WTC11 (cell line): ENCODE results near the gene NOL12. TPM values are rescaled to one million over a fixed set of nuclear protein-coding genes. Genes with fewer than 3 reads are reported as not detected.

Experiments used
- ATAC-seq: fragments of 200-7000 bp; cut with Tn5 transposase; 2 replicates; pipeline ENCODE4 v1.10.0; 2021; ENCODE audit warnings: mild to moderate bottlenecking, moderate library complexity
- CTCF ChIA-PET: fragments of 300-600 bp; sonication (Branson Sonifier 250); formaldehyde crosslinking; loops from one replicate; lab custom pipeline; 2021; ENCODE audit warnings: antibody characterized with exemption; lab: Charles Lee
- POLR2A ChIA-PET: fragments of 350-600 bp; sonication (Branson Sonifier 250); formaldehyde crosslinking; loops from one replicate; lab custom pipeline; 2021; ENCODE audit warnings: antibody characterized with exemption; lab: Charles Lee
- DNase-seq: peaks from one replicate; pipeline ENCODE4 v3.0.0; 2021; ENCODE audit warnings: low spot score
- H3K27ac Mint-ChIP-seq: 2 replicates; pipeline ENCODE4 v1.8.0; 2021; ENCODE audit warnings: mixed read lengths
- H3K27me3 Mint-ChIP-seq: 2 replicates; pipeline ENCODE4 v1.8.0; 2021; ENCODE audit warnings: low read depth, mild to moderate bottlenecking, moderate library complexity, mixed read lengths
- H3K36me3 Mint-ChIP-seq: 2 replicates; pipeline ENCODE4 v1.8.0; 2021; ENCODE audit warnings: mixed read lengths
- H3K4me1 Mint-ChIP-seq: 2 replicates; pipeline ENCODE4 v1.8.0; 2022; ENCODE audit warnings: mixed read lengths
- H3K4me3 Mint-ChIP-seq: 2 replicates; pipeline ENCODE4 v1.8.0; 2021; ENCODE audit warnings: mild to moderate bottlenecking, moderate library complexity, mixed read lengths
- H3K9me3 Mint-ChIP-seq: 2 replicates; pipeline ENCODE4 v1.8.0; 2021; ENCODE audit warnings: mixed read lengths
- HMGXB4 ChIP-seq: sonication (generic); formaldehyde crosslinking; IDR thresholded peaks from 2 replicates; pipeline ENCODE4 v1.8.1; 2023; ENCODE audit warnings: mild to moderate bottlenecking, moderate library complexity, missing genetic modification reagents
- IRF2 ChIP-seq: sonication (generic); formaldehyde crosslinking; IDR thresholded peaks from 2 replicates; pipeline ENCODE4 v1.8.0; 2022; ENCODE audit warnings: low read depth, missing genetic modification reagents, borderline replicate concordance
- KAT7 ChIP-seq: sonication (generic); formaldehyde crosslinking; IDR thresholded peaks from 2 replicates; pipeline ENCODE4 v1.8.1; 2023; ENCODE audit warnings: missing genetic modification reagents, mild to moderate bottlenecking, borderline replicate concordance
- SMAD4 ChIP-seq: sonication (generic); formaldehyde crosslinking; IDR thresholded peaks from 2 replicates; pipeline ENCODE4 v1.8.0; 2022; ENCODE audit warnings: mild to moderate bottlenecking, missing genetic modification reagents
- ZBTB43 ChIP-seq: sonication (generic); formaldehyde crosslinking; IDR thresholded peaks from 2 replicates; pipeline ENCODE4 v1.8.1; 2023; ENCODE audit warnings: mild to moderate bottlenecking, missing genetic modification reagents
- ZMAT4 ChIP-seq: fragments of 250-450 bp; sonication (Bioruptor Pico); IDR thresholded peaks from 2 replicates; pipeline ENCODE4 v1.9.0; 2021; ENCODE audit warnings: mild to moderate bottlenecking
- ZNF121 ChIP-seq: sonication (generic); formaldehyde crosslinking; IDR thresholded peaks from 2 replicates; pipeline ENCODE4 v1.8.0; 2023; ENCODE audit warnings: missing genetic modification reagents
- ZNF138 ChIP-seq: sonication (generic); formaldehyde crosslinking; conservative IDR thresholded peaks from 2 replicates; pipeline ENCODE4 v1.8.1; 2022; ENCODE audit warnings: mild to moderate bottlenecking, moderate library complexity, missing genetic modification reagents
- ZNF219 ChIP-seq: sonication (generic); formaldehyde crosslinking; IDR thresholded peaks from 2 replicates; pipeline ENCODE4 v1.8.0; 2023; ENCODE audit warnings: missing genetic modification reagents, mild to moderate bottlenecking, borderline replicate concordance
- ZNF423 ChIP-seq: fragments of 250-450 bp; sonication (Bioruptor Pico); IDR thresholded peaks from 2 replicates; pipeline ENCODE4 v2.1.2; 2022; ENCODE audit warnings: mild to moderate bottlenecking, moderate library complexity
- total RNA-seq: library from RNA; stranded (reverse); gene quantifications from 3 replicates; pipeline ENCODE4 v1.2.3, GENCODE V29; 2021
- TF ChIP-seq, protein P1 (sequence below): fragments of 250-450 bp; sonication (Bioruptor Pico); IDR thresholded peaks from 2 replicates; pipeline ENCODE4 v1.9.0; 2021; ENCODE audit warnings: mild to moderate bottlenecking, borderline replicate concordance
- TF ChIP-seq, protein P2 (sequence below): sonication (generic); formaldehyde crosslinking; conservative IDR thresholded peaks from 2 replicates; pipeline ENCODE4 v1.8.1; 2023; ENCODE audit warnings: mild to moderate bottlenecking, low read depth, missing genetic modification reagents, moderate library complexity
- TF ChIP-seq, protein P3 (sequence below): sonication (generic); formaldehyde crosslinking; IDR thresholded peaks from 2 replicates; pipeline ENCODE4 v1.8.0; 2022; ENCODE audit warnings: mild to moderate bottlenecking, missing genetic modification reagents

NOL12 gene
- total RNA-seq, 1 experiment from 2014 or later: 24.9 TPM

DNA sequence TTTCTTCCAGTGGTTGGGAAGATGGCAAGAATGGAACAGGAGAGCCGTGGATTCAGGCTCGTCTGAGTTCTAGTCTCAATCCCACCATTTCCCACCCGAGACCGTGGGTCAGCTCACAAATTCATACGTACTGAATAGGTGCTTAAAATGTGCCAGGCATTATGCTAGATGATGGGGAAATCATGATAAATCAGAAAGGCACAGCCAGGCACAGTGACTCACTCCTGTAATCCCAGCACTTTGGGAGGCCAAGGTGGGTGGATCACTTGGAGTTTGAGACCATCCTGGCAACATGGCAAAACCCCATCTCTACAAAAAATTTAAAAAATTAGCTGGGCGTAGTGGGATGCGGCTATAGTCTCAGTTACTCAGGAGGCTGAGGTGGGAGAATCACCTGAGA, 17.8 kb downstream of the NOL12 start:
- peaks cover 64% of the 10 kb centered on the region for H3K36me3 Mint-ChIP-seq
- H3K4me3 Mint-ChIP-seq: no peak overlapping the region
- no peak overlapping the region for H3K27ac Mint-ChIP-seq
- H3K27me3 Mint-ChIP-seq: no peaks in the 10 kb centered on the region
- no peaks in the 10 kb centered on the region for H3K4me1 Mint-ChIP-seq
- POLR2A ChIA-PET: interaction anchor here (0.7 kb wide), 2 partner anchors 569 to 614 kb away, joined by 3 read pairs; partner anchors contain the start of gene TMEM184B
- DNase-seq (no peak), ATAC-seq (no peak)
- no peaks in the 10 kb centered on the region for H3K9me3 Mint-ChIP-seq
- TF ChIP-seq, protein P1, sequence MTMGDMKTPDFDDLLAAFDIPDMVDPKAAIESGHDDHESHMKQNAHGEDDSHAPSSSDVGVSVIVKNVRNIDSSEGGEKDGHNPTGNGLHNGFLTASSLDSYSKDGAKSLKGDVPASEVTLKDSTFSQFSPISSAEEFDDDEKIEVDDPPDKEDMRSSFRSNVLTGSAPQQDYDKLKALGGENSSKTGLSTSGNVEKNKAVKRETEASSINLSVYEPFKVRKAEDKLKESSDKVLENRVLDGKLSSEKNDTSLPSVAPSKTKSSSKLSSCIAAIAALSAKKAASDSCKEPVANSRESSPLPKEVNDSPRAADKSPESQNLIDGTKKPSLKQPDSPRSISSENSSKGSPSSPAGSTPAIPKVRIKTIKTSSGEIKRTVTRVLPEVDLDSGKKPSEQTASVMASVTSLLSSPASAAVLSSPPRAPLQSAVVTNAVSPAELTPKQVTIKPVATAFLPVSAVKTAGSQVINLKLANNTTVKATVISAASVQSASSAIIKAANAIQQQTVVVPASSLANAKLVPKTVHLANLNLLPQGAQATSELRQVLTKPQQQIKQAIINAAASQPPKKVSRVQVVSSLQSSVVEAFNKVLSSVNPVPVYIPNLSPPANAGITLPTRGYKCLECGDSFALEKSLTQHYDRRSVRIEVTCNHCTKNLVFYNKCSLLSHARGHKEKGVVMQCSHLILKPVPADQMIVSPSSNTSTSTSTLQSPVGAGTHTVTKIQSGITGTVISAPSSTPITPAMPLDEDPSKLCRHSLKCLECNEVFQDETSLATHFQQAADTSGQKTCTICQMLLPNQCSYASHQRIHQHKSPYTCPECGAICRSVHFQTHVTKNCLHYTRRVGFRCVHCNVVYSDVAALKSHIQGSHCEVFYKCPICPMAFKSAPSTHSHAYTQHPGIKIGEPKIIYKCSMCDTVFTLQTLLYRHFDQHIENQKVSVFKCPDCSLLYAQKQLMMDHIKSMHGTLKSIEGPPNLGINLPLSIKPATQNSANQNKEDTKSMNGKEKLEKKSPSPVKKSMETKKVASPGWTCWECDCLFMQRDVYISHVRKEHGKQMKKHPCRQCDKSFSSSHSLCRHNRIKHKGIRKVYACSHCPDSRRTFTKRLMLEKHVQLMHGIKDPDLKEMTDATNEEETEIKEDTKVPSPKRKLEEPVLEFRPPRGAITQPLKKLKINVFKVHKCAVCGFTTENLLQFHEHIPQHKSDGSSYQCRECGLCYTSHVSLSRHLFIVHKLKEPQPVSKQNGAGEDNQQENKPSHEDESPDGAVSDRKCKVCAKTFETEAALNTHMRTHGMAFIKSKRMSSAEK (CRISPR knock-in tag): no peak
- TF ChIP-seq, all 79 proteins: peak for 0
- CTCF ChIA-PET: interaction anchor here (0.7 kb wide), 1 partner anchor 386 kb away, joined by 3 read pairs; no protein-coding TSS in a partner anchor

- peaks cover 61% of the 10 kb centered on the region for H3K36me3 Mint-ChIP-seq
- CTCF ChIA-PET: interaction anchor here (0.7 kb wide), 1 partner anchor 387 kb away, joined by 3 read pairs; no protein-coding TSS in a partner anchor
- TF ChIP-seq ZNF121 (CRISPR knock-in tag): peak; percentile 79; the same call in 1 of the 2 replicates
- no peak for TF ChIP-seq ZNF423 (CRISPR knock-in tag)
These were observed 18.5 kb downstream of the NOL12 start for GRCh38 chr22:37704645-37705044.

GRCh38 chr22:37705205-37705604, 19.1 kb downstream of the NOL12 start:
- ChIA-PET CTCF (no interaction called here), POLR2A (no interaction called here)
- TF ChIP-seq ZMAT4 (no peak), ZNF138 (CRISPR knock-in tag) (no peak), ZNF219 (CRISPR knock-in tag) (no peak), HMGXB4 (CRISPR knock-in tag) (no peak), ZBTB43 (no peak), SMAD4 (CRISPR knock-in tag) (no peak), KAT7 (CRISPR knock-in tag) (no peak), IRF2 (CRISPR knock-in tag) (no peak)
- TF ChIP-seq, protein P2, sequence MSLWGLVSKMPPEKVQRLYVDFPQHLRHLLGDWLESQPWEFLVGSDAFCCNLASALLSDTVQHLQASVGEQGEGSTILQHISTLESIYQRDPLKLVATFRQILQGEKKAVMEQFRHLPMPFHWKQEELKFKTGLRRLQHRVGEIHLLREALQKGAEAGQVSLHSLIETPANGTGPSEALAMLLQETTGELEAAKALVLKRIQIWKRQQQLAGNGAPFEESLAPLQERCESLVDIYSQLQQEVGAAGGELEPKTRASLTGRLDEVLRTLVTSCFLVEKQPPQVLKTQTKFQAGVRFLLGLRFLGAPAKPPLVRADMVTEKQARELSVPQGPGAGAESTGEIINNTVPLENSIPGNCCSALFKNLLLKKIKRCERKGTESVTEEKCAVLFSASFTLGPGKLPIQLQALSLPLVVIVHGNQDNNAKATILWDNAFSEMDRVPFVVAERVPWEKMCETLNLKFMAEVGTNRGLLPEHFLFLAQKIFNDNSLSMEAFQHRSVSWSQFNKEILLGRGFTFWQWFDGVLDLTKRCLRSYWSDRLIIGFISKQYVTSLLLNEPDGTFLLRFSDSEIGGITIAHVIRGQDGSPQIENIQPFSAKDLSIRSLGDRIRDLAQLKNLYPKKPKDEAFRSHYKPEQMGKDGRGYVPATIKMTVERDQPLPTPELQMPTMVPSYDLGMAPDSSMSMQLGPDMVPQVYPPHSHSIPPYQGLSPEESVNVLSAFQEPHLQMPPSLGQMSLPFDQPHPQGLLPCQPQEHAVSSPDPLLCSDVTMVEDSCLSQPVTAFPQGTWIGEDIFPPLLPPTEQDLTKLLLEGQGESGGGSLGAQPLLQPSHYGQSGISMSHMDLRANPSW: no peak
- TF ChIP-seq, protein P3, sequence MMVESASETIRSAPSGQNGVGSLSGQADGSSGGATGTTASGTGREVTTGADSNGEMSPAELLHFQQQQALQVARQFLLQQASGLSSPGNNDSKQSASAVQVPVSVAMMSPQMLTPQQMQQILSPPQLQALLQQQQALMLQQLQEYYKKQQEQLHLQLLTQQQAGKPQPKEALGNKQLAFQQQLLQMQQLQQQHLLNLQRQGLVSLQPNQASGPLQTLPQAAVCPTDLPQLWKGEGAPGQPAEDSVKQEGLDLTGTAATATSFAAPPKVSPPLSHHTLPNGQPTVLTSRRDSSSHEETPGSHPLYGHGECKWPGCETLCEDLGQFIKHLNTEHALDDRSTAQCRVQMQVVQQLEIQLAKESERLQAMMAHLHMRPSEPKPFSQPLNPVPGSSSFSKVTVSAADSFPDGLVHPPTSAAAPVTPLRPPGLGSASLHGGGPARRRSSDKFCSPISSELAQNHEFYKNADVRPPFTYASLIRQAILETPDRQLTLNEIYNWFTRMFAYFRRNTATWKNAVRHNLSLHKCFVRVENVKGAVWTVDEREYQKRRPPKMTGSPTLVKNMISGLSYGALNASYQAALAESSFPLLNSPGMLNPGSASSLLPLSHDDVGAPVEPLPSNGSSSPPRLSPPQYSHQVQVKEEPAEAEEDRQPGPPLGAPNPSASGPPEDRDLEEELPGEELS (CRISPR knock-in tag): no peak
- DNase-seq (no peak), ATAC-seq (no peak)
- peaks cover 3% of the 10 kb centered on the region; the same call in 1 of the 2 replicates for H3K4me1 Mint-ChIP-seq
- H3K4me3 Mint-ChIP-seq: no peak overlapping the region
- H3K27me3 Mint-ChIP-seq: no peaks in the 10 kb centered on the region
- no peak overlapping the region for H3K27ac Mint-ChIP-seq
- H3K36me3 Mint-ChIP-seq: peaks cover 62% of the 10 kb centered on the region
- H3K9me3 Mint-ChIP-seq: no peaks in the 10 kb centered on the region

More at GRCh38 chr22:37704645-37705044, 18.5 kb downstream of the NOL12 start:
- H3K4me3 Mint-ChIP-seq: no peak overlapping the region
- no peaks in the 10 kb centered on the region for H3K9me3 Mint-ChIP-seq
- no peaks in the 10 kb centered on the region for H3K27me3 Mint-ChIP-seq
- ATAC-seq (no peak), DNase-seq (no peak)
- no peak overlapping the region for H3K27ac Mint-ChIP-seq
- POLR2A ChIA-PET: no interaction called here
- no peaks in the 10 kb centered on the region for H3K4me1 Mint-ChIP-seq
